Activated CD4-positive, alpha-beta T cell treated with anti-CD3 and anti-CD28 coated beads for 1 hour (primary cell): ENCODE data around the gene TMEM263.
"Not testable (repeated sequence)": the region's sequence is repeated elsewhere in the genome, so short reads cannot be mapped to it uniquely, and the experiment has no call there.

Experiments used
- DNase-seq: peaks from one replicate; pipeline ENCODE4 v3.0.0-alpha.2; 2020

The TMEM263 gene

GRCh38 chr12:106955377-106956047 is at the start of gene TMEM263:
TMEM263 (plus strand) TSS chr12:106955907; CDS start chr12:106967117, 11,210 bp downstream.
- peak; percentile 87 for DNase-seq

GRCh38 chr12:106906715-106907114 is 49.0 kb upstream of the TMEM263 start:
- no peak for DNase-seq

GRCh38 chr12:106907411-106907810 is 48.3 kb upstream of the TMEM263 start:
- DNase-seq, result no peak

GRCh38 chr12:106907846-106908245 is 47.9 kb upstream of the TMEM263 start:
- no peak for DNase-seq

- DNase-seq, result no peak
Observed at GRCh38 chr12:106908561-106908960, 47.1 kb upstream of the TMEM263 start.

GRCh38 chr12:106910202-106910601 is 45.5 kb upstream of the TMEM263 start:
- DNase-seq, result no peak

GRCh38 chr12:106911581-106911980 is 44.1 kb upstream of the TMEM263 start:
- DNase-seq, result no peak

GRCh38 chr12:106913456-106913855 is 42.3 kb upstream of the TMEM263 start:
- DNase-seq, result no peak

- no peak for DNase-seq
Observed at GRCh38 chr12:106914796-106915634, 40.7 kb upstream of the TMEM263 start.

GRCh38 chr12:106915635-106916026 is 40.1 kb upstream of the TMEM263 start:
- no peak for DNase-seq

GRCh38 chr12:106917503-106917902 is 38.2 kb upstream of the TMEM263 start:
- DNase-seq, result no peak

- no peak for DNase-seq
Observed at GRCh38 chr12:106918746-106919145, 37.0 kb upstream of the TMEM263 start.

- no peak for DNase-seq
Observed at GRCh38 chr12:106919910-106920544, 35.7 kb upstream of the TMEM263 start.

GRCh38 chr12:106921976-106922375 is 33.7 kb upstream of the TMEM263 start:
- DNase-seq, result not testable (repeated sequence)

- DNase-seq, result not testable (repeated sequence)
Observed at GRCh38 chr12:106923594-106923993, 32.1 kb upstream of the TMEM263 start.

GRCh38 chr12:106924268-106924861 is 31.3 kb upstream of the TMEM263 start:
- DNase-seq, result no peak

GRCh38 chr12:106926657-106927056 is 29.1 kb upstream of the TMEM263 start:
- DNase-seq, result no peak

GRCh38 chr12:106934277-106934676 is 21.4 kb upstream of the TMEM263 start:
- no peak for DNase-seq

GRCh38 chr12:106941481-106942156 is 14.1 kb upstream of the TMEM263 start:
- DNase-seq, result no peak

GRCh38 chr12:106942775-106943174 is 12.9 kb upstream of the TMEM263 start:
- DNase-seq, result no peak

GRCh38 chr12:106945261-106945851 is 10.4 kb upstream of the TMEM263 start:
- DNase-seq, result no peak

- DNase-seq, result no peak
Observed at GRCh38 chr12:106947461-106947860, 8.2 kb upstream of the TMEM263 start.
